Effector memory CD8-positive, alpha-beta T cell (primary cell): ENCODE data around the gene C2orf80.

Experiments used
- ATAC-seq: fragments of 150-1000 bp; cut with Tn5 transposase; replicated peaks from 2 replicates; pipeline ENCODE4 v1.10.0; 2021; ENCODE audit warnings: mild to moderate bottlenecking, moderate library complexity
- DNase-seq, 3 experiments: peaks; one replicate each; pipeline ENCODE4 v3.0.0; 2021
- H3K27ac Mint-ChIP-seq, 2 donors: one replicate each; pipeline ENCODE4 v1.8.0; 2022; ENCODE audit warnings: mild to moderate bottlenecking in 2 of 2, mixed read lengths in 2 of 2, moderate library complexity in 2 of 2
- H3K27me3 Mint-ChIP-seq, 2 donors: one replicate each; pipeline ENCODE4 v1.8.0; 2022; ENCODE audit warnings: mixed read lengths in 2 of 2
- H3K36me3 Mint-ChIP-seq: one replicate; pipeline ENCODE4 v1.8.0; 2022; ENCODE audit warnings: mild to moderate bottlenecking, moderate library complexity, mixed read lengths; ENCODE audit not compliant: insufficient read depth
- H3K4me1 Mint-ChIP-seq, 2 donors: one replicate each; pipeline ENCODE4 v1.8.0; 2022; ENCODE audit warnings: low read depth in 2 of 2, mixed read lengths in 2 of 2
- H3K4me3 Mint-ChIP-seq, 2 donors: one replicate each; pipeline ENCODE4 v1.8.0; 2022; ENCODE audit warnings: mild to moderate bottlenecking in 2 of 2, mixed read lengths in 2 of 2, moderate library complexity in 2 of 2
- H3K9me3 Mint-ChIP-seq, 2 donors: one replicate each; pipeline ENCODE4 v1.8.0; 2022; ENCODE audit warnings: mixed read lengths in 2 of 2

C2orf80 gene

GRCh38 chr2:208192611-208193236 is 2.9 kb upstream of the C2orf80 start:
- Mint-ChIP-seq H3K4me3 (no peak overlapping the region), H3K36me3 (peaks cover 3% of the 10 kb centered on the region), H3K9me3 (no peaks in the 10 kb centered on the region), H3K4me1 (no peaks in the 10 kb centered on the region), H3K27me3 (peaks cover 0 to 21% of the 10 kb centered on the region in 2 donors), H3K27ac (no peak overlapping the region)
- ATAC-seq (no peak), DNase-seq (no peak)

GRCh38 chr2:208189069-208189809 is 591 bp downstream of the C2orf80 start:
- no peak overlapping the region for H3K27ac Mint-ChIP-seq
- H3K27me3 Mint-ChIP-seq: peaks cover 15 to 28% of the 10 kb centered on the region in 2 donors
- H3K9me3 Mint-ChIP-seq: no peaks in the 10 kb centered on the region
- H3K4me3 Mint-ChIP-seq: no peak overlapping the region
- no peaks in the 10 kb centered on the region for H3K4me1 Mint-ChIP-seq
- H3K36me3 Mint-ChIP-seq: no peaks in the 10 kb centered on the region
- ATAC-seq (no peak), DNase-seq (no peak)

GRCh38 chr2:208186893-208187292 is 2.9 kb downstream of the C2orf80 start:
- Mint-ChIP-seq H3K4me3 (no peak overlapping the region), H3K9me3 (no peaks in the 10 kb centered on the region), H3K36me3 (no peaks in the 10 kb centered on the region), H3K4me1 (no peaks in the 10 kb centered on the region), H3K27ac (no peak overlapping the region), H3K27me3 (peaks cover 31 to 47% of the 10 kb centered on the region in 2 donors)
- DNase-seq (no peak), ATAC-seq (no peak)

GRCh38 chr2:208186465-208186864 is 3.4 kb downstream of the C2orf80 start:
- H3K9me3 Mint-ChIP-seq: no peaks in the 10 kb centered on the region
- H3K4me3 Mint-ChIP-seq: no peak overlapping the region
- no peaks in the 10 kb centered on the region for H3K4me1 Mint-ChIP-seq
- no peak overlapping the region for H3K27ac Mint-ChIP-seq
- no peaks in the 10 kb centered on the region for H3K36me3 Mint-ChIP-seq
- ATAC-seq (no peak), DNase-seq (no peak)
- H3K27me3 Mint-ChIP-seq: peaks cover 31 to 47% of the 10 kb centered on the region in 2 donors

GRCh38 chr2:208183972-208184705 is 5.7 kb downstream of the C2orf80 start:
- ATAC-seq: no peak
- Mint-ChIP-seq H3K36me3 (no peaks in the 10 kb centered on the region), H3K27me3 (peaks cover 31 to 40% of the 10 kb centered on the region in 2 donors), H3K9me3 (no peaks in the 10 kb centered on the region), H3K27ac (no peak overlapping the region), H3K4me1 (no peaks in the 10 kb centered on the region), H3K4me3 (no peak overlapping the region)
- no peak for DNase-seq

GRCh38 chr2:208183526-208183925 is 6.3 kb downstream of the C2orf80 start:
- ATAC-seq: no peak
- no peak overlapping the region for H3K27ac Mint-ChIP-seq

GRCh38 chr2:208182835-208183234 is 7.0 kb downstream of the C2orf80 start:
- no peak for DNase-seq

More at GRCh38 chr2:208183526-208183925, 6.3 kb downstream of the C2orf80 start:
- H3K36me3 Mint-ChIP-seq: no peaks in the 10 kb centered on the region
- H3K4me1 Mint-ChIP-seq: no peaks in the 10 kb centered on the region
- peaks cover 31 to 41% of the 10 kb centered on the region in 2 donors for H3K27me3 Mint-ChIP-seq
- no peak overlapping the region for H3K4me3 Mint-ChIP-seq
- H3K9me3 Mint-ChIP-seq: no peaks in the 10 kb centered on the region
- no peak for DNase-seq

GRCh38 chr2:208179028-208179609 is 10.7 kb downstream of the C2orf80 start:
- H3K4me1 Mint-ChIP-seq: peaks cover 0 to 4% of the 10 kb centered on the region in 2 donors
- H3K27ac Mint-ChIP-seq: no peak overlapping the region
- H3K4me3 Mint-ChIP-seq: no peak overlapping the region
- no peaks in the 10 kb centered on the region for H3K36me3 Mint-ChIP-seq
- ATAC-seq (no peak), DNase-seq (no peak)
- no peaks in the 10 kb centered on the region for H3K9me3 Mint-ChIP-seq
- H3K27me3 Mint-ChIP-seq: peaks cover 15 to 31% of the 10 kb centered on the region in 2 donors

More at GRCh38 chr2:208182835-208183234, 7.0 kb downstream of the C2orf80 start:
- Mint-ChIP-seq H3K27me3 (peaks cover 31 to 41% of the 10 kb centered on the region in 2 donors), H3K9me3 (no peaks in the 10 kb centered on the region), H3K4me1 (no peaks in the 10 kb centered on the region), H3K27ac (no peak overlapping the region), H3K36me3 (no peaks in the 10 kb centered on the region), H3K4me3 (no peak overlapping the region)
- ATAC-seq: no peak

- Mint-ChIP-seq H3K9me3 (no peaks in the 10 kb centered on the region), H3K27ac (no peak overlapping the region), H3K36me3 (no peaks in the 10 kb centered on the region), H3K4me3 (no peak overlapping the region), H3K4me1 (peaks cover 0 to 4% of the 10 kb centered on the region in 2 donors), H3K27me3 (peaks cover 13 to 37% of the 10 kb centered on the region in 2 donors)
- DNase-seq (no peak), ATAC-seq (no peak)
Measured at GRCh38 chr2:208175840-208176153, 14.0 kb downstream of the C2orf80 start.

GRCh38 chr2:208175069-208175839 is 14.6 kb downstream of the C2orf80 start:
- Mint-ChIP-seq H3K4me3 (no peak overlapping the region), H3K27me3 (peaks cover 15 to 37% of the 10 kb centered on the region in 2 donors), H3K9me3 (no peaks in the 10 kb centered on the region), H3K27ac (no peak overlapping the region), H3K4me1 (peaks cover 0 to 4% of the 10 kb centered on the region in 2 donors), H3K36me3 (no peaks in the 10 kb centered on the region)
- DNase-seq: peak; percentile 43 to 58 (median 46)
- peak; percentile 91 for ATAC-seq

- DNase-seq: no peak
- no peak for ATAC-seq
- Mint-ChIP-seq H3K27ac (peak overlapping the region in 1 of 2 donors; percentile 38), H3K9me3 (no peaks in the 10 kb centered on the region), H3K4me3 (no peak overlapping the region), H3K36me3 (no peaks in the 10 kb centered on the region), H3K4me1 (peaks cover 0 to 4% of the 10 kb centered on the region in 2 donors), H3K27me3 (peaks cover 20 to 34% of the 10 kb centered on the region in 2 donors)
Measured at GRCh38 chr2:208174144-208174543, 15.7 kb downstream of the C2orf80 start.

- Mint-ChIP-seq H3K9me3 (no peaks in the 10 kb centered on the region), H3K4me1 (peaks cover 0 to 4% of the 10 kb centered on the region in 2 donors), H3K36me3 (no peaks in the 10 kb centered on the region), H3K27ac (no peak overlapping the region), H3K27me3 (peaks cover 20 to 35% of the 10 kb centered on the region in 2 donors), H3K4me3 (no peak overlapping the region)
- ATAC-seq (no peak), DNase-seq (no peak)
Measured at GRCh38 chr2:208172125-208172524, 17.7 kb downstream of the C2orf80 start.
